GM23338 (cell line): ENCODE measurements around the gene ANKRD62. TPM values are rescaled to one million over a fixed set of nuclear protein-coding genes. Genes with fewer than 3 reads are reported as not detected.

Experiments used
- ATAC-seq: fragments of 200-7000 bp; cut with Tn5 transposase; 3 replicates; pipeline ENCODE4 v1.9.1; 2020
- DNase-seq: peaks from one replicate; pipeline ENCODE4 v3.0.0-alpha.2; 2015; ENCODE audit warnings: low spot score
- H2AFZ ChIP-seq: fragments of 200-600 bp; sonication (generic); 2 replicates; pipeline ENCODE4 v1.8.0; 2016; ENCODE audit warnings: antibody characterized with exemption, mild to moderate bottlenecking, moderate library complexity
- H3F3A ChIP-seq: fragments of 200-600 bp; sonication (generic); replicated peaks from 2 replicates; pipeline ENCODE4 v1.8.0; 2017; ENCODE audit warnings: antibody characterized with exemption, mixed run types, low read depth
- H3K27ac ChIP-seq: fragments of 200-600 bp; sonication (generic); 2 replicates; pipeline ENCODE4 v1.6.1; 2016; ENCODE audit warnings: low read depth
- H3K27me3 ChIP-seq: fragments of 200-600 bp; sonication (generic); 2 replicates; pipeline ENCODE4 v1.8.0; 2016; ENCODE audit warnings: mild to moderate bottlenecking, mixed run types, moderate library complexity; ENCODE audit not compliant: insufficient read depth
- H3K36me3 ChIP-seq: fragments of 200-600 bp; sonication (generic); 2 replicates; pipeline ENCODE4 v1.8.0; 2016; ENCODE audit warnings: mild to moderate bottlenecking; ENCODE audit not compliant: insufficient read depth
- H3K4me1 ChIP-seq: fragments of 200-600 bp; sonication (generic); 2 replicates; pipeline ENCODE4 v1.8.0; 2016; ENCODE audit warnings: mild to moderate bottlenecking, moderate library complexity; ENCODE audit not compliant: insufficient read depth
- H3K4me2 ChIP-seq: fragments of 200-600 bp; sonication (generic); 2 replicates; pipeline ENCODE4 v1.7.1; 2017; ENCODE audit warnings: mixed run types
- H3K4me3 ChIP-seq: fragments of 200-600 bp; sonication (generic); 2 replicates; pipeline ENCODE4 v1.6.1; 2016; ENCODE audit warnings: mixed run types
- H3K79me2 ChIP-seq: fragments of 200-600 bp; sonication (generic); replicated peaks from 2 replicates; pipeline ENCODE4 v1.8.0; 2017; ENCODE audit warnings: mild to moderate bottlenecking; ENCODE audit not compliant: insufficient read depth
- H3K9me2 ChIP-seq: fragments of 200-600 bp; sonication (generic); 2 replicates; pipeline ENCODE4 v1.8.0; 2017; ENCODE audit not compliant: insufficient read depth
- H4K20me1 ChIP-seq: fragments of 200-600 bp; sonication (generic); replicated peaks from 2 replicates; pipeline ENCODE4 v1.8.0; 2017; ENCODE audit warnings: mild to moderate bottlenecking; ENCODE audit not compliant: insufficient read depth
- H3K27ac Mint-ChIP-seq: 2 replicates; pipeline ENCODE4 v1.8.0; 2020; ENCODE audit warnings: inconsistent platforms, mild to moderate bottlenecking, moderate library complexity, mixed read lengths
- H3K27me3 Mint-ChIP-seq: 3 replicates; pipeline ENCODE4 v1.8.0; 2022; ENCODE audit warnings: low read depth, mild to moderate bottlenecking, moderate library complexity, mixed read lengths, inconsistent platforms; ENCODE audit not compliant: insufficient read depth, poor library complexity
- H3K36me3 Mint-ChIP-seq: 3 replicates; pipeline ENCODE4 v1.8.0; 2021; ENCODE audit warnings: low read depth, mild to moderate bottlenecking, inconsistent platforms, moderate library complexity, mixed read lengths
- H3K4me1 Mint-ChIP-seq: 3 replicates; pipeline ENCODE4 v1.8.0; 2020; ENCODE audit warnings: mild to moderate bottlenecking, inconsistent platforms, mixed read lengths
- H3K4me3 Mint-ChIP-seq: 3 replicates; pipeline ENCODE4 v1.8.0; 2021; ENCODE audit warnings: moderate library complexity, mild to moderate bottlenecking, inconsistent platforms, mixed read lengths
- H3K9me3 Mint-ChIP-seq: 3 replicates; pipeline ENCODE4 v1.8.0; 2020; ENCODE audit warnings: moderate library complexity, mild to moderate bottlenecking, inconsistent platforms, mixed read lengths
- CREB1 ChIP-seq: fragments of 250-450 bp; sonication (Bioruptor Pico); IDR thresholded peaks from 2 replicates; pipeline ENCODE4 v1.5.0; 2020; ENCODE audit warnings: low read depth, mild to moderate bottlenecking, moderate library complexity
- CTCF ChIP-seq, 2 experiments: fragments of 200-600 bp in 1 of 2; sonication (generic) in 1 of 2; conservative IDR thresholded peaks; 2 replicates each; pipeline versions ENCODE4 v1.5.1 to v1.6.1; 2016 to 2017; ENCODE audit warnings: antibody characterized with exemption in 2 of 2, low read depth in 2 of 2, mild to moderate bottlenecking in 2 of 2, moderate library complexity in 1 of 2
- ETS1 ChIP-seq: IDR thresholded peaks from 2 replicates; pipeline ENCODE4 v1.6.1; 2016; ENCODE audit warnings: antibody characterized with exemption
- EZH2 ChIP-seq: fragments of 200-600 bp; sonication (generic); IDR thresholded peaks from one replicate; pipeline ENCODE4 v1.8.0; 2017; ENCODE audit warnings: antibody characterized with exemption, mild to moderate bottlenecking, low read depth; ENCODE audit not compliant: unreplicated experiment
- EZH2phosphoT487 ChIP-seq: fragments of 200-600 bp; sonication (generic); IDR thresholded peaks from one replicate; pipeline ENCODE4 v1.8.1; 2018; ENCODE audit warnings: antibody characterized with exemption; ENCODE audit not compliant: unreplicated experiment
- NANOG ChIP-seq: IDR thresholded peaks from 2 replicates; pipeline ENCODE4 v1.6.1; 2016; ENCODE audit warnings: antibody characterized with exemption, borderline replicate concordance
- POLR2AphosphoS5 ChIP-seq: IDR thresholded peaks from 2 replicates; pipeline ENCODE4 v1.6.1; 2016; ENCODE audit warnings: antibody characterized with exemption, low read depth
- REST ChIP-seq: IDR thresholded peaks from one replicate; pipeline ENCODE4 v1.6.1; 2018; ENCODE audit warnings: antibody characterized with exemption; ENCODE audit not compliant: unreplicated experiment
- STAT1 ChIP-seq: IDR thresholded peaks from one replicate; pipeline ENCODE4 v1.6.1; 2016; ENCODE audit warnings: antibody characterized with exemption; ENCODE audit not compliant: unreplicated experiment
- ZNF114 ChIP-seq: fragments of 250-450 bp; sonication (Bioruptor Pico); IDR thresholded peaks from 2 replicates; pipeline ENCODE4 v1.5.0; 2020; ENCODE audit warnings: mild to moderate bottlenecking, moderate library complexity
- ZNF331 ChIP-seq: fragments of 250-450 bp; sonication (Bioruptor Pico); IDR thresholded peaks from 2 replicates; pipeline ENCODE4 v1.5.0; 2020; ENCODE audit warnings: low read depth, mild to moderate bottlenecking, moderate library complexity
- ZNF462 ChIP-seq: fragments of 250-450 bp; sonication (Bioruptor Pico); IDR thresholded peaks from 2 replicates; pipeline ENCODE4 v1.5.0; 2020; ENCODE audit warnings: mild to moderate bottlenecking, moderate library complexity
- polyA plus RNA-seq: library from polyadenylated mRNA; unstranded; fragments of >200 nt; fragmentation: Nextera tagmentation; extraction: Ambion mirVana; gene quantifications from 2 replicates; pipeline ENCODE4 v1.2.1, GENCODE V29; 2016
- total RNA-seq: library from RNA; depleted of rRNA; stranded (reverse); fragments of >200 nt; shearing (Covaris generic); gene quantifications from 2 replicates; pipeline ENCODE4 v1.2.3, GENCODE V29; 2014

Gene ANKRD62
- total and polyA plus RNA-seq, 2 experiments from 2014 or later, result not detected

- Histone ChIP-seq H3K9me2 (peaks cover 4% of the 10 kb centered on the region; the same call in 1 of the 2 replicates), H3F3A (no peaks in the 10 kb centered on the region), H3K4me1 (0 out of 2 replicates have a peak, but pooled peaks cover 4% of the 10 kb centered on the region), H3K4me3 (no peak overlapping the region), H3K27me3 (no peaks in the 10 kb centered on the region), H3K27ac (no peak overlapping the region), H3K79me2 (no peaks in the 10 kb centered on the region), H4K20me1 (no peaks in the 10 kb centered on the region), H2AFZ (no peak overlapping the region), H3K4me2 (no peak overlapping the region), H3K36me3 (no peaks in the 10 kb centered on the region)
- ATAC-seq (no peak), DNase-seq (no peak)
- no peak overlapping the region for H3K27ac Mint-ChIP-seq
- TF ChIP-seq ETS1, result no peak
- no peak for TF ChIP-seq REST
- TF ChIP-seq EZH2phosphoT487, result no peak
- TF ChIP-seq ZNF331 (CRISPR knock-in tag), result no peak
- TF ChIP-seq ZNF114 (CRISPR knock-in tag), result no peak
- no peak for TF ChIP-seq STAT1
- TF ChIP-seq CREB1 (CRISPR knock-in tag), result no peak
- TF ChIP-seq EZH2, result no peak
- TF ChIP-seq NANOG, result no peak
- no peak for TF ChIP-seq CTCF (conservative IDR thresholded peaks at IDR 0.05; ENCODE audit: low read depth in 2 of 2)
- TF ChIP-seq POLR2AphosphoS5, result no peak
- no peak for TF ChIP-seq ZNF462 (CRISPR knock-in tag)
- peaks cover 5% of the 10 kb centered on the region; the same call in 2 of the 3 replicates for H3K4me1 Mint-ChIP-seq
- H3K27me3 Mint-ChIP-seq, result peaks cover 2% of the 10 kb centered on the region
- no peaks in the 10 kb centered on the region for H3K36me3 Mint-ChIP-seq
- no peak overlapping the region for H3K4me3 Mint-ChIP-seq
- H3K9me3 Mint-ChIP-seq, result peaks cover 3% of the 10 kb centered on the region; the same call in 2 of the 3 replicates
These were observed 69.1 kb downstream of the ANKRD62 start for GRCh38 chr18:12162786-12163185.
